Immature natural killer cell (primary cell): ENCODE data around the gene PLBD2. TPM values are rescaled to one million over a fixed set of nuclear protein-coding genes. Genes with fewer than 3 reads are reported as not detected.

Experiments
- DNase-seq, 3 donors: peaks; one replicate each; pipeline ENCODE4 v3.0.0; 2022; ENCODE audit warnings: mixed read lengths in 1 of 3
- H3K27ac Mint-ChIP-seq, 6 donors: one replicate each; pipeline ENCODE4 v1.8.0; 2020; ENCODE audit warnings: mixed read lengths in 6 of 6, mild to moderate bottlenecking in 5 of 6, inconsistent platforms in 4 of 6, moderate library complexity in 3 of 6
- H3K27me3 Mint-ChIP-seq, 3 donors: one replicate each; pipeline ENCODE4 v1.8.0; 2020 to 2021; ENCODE audit warnings: low read depth in 3 of 3, mild to moderate bottlenecking in 3 of 3, mixed read lengths in 3 of 3, moderate library complexity in 3 of 3, inconsistent platforms in 1 of 3
- H3K36me3 Mint-ChIP-seq, 3 donors: one replicate each; pipeline ENCODE4 v1.8.0; 2020; ENCODE audit warnings: mixed read lengths in 3 of 3, inconsistent platforms in 2 of 3, mild to moderate bottlenecking in 2 of 3
- H3K4me1 Mint-ChIP-seq, 2 donors: one replicate each; pipeline ENCODE4 v1.8.0; 2020; ENCODE audit warnings: inconsistent platforms in 2 of 2, mild to moderate bottlenecking in 2 of 2, mixed read lengths in 2 of 2, moderate library complexity in 1 of 2
- H3K4me3 Mint-ChIP-seq, 5 donors: one replicate each; pipeline ENCODE4 v1.8.0; 2020; ENCODE audit warnings: mild to moderate bottlenecking in 5 of 5, mixed read lengths in 5 of 5, inconsistent platforms in 3 of 5, moderate library complexity in 3 of 5
- H3K9me3 Mint-ChIP-seq, 6 donors: one replicate each; pipeline ENCODE4 v1.8.0; 2020; ENCODE audit warnings: mild to moderate bottlenecking in 6 of 6, mixed read lengths in 6 of 6, inconsistent platforms in 4 of 6, moderate library complexity in 3 of 6
- polyA plus RNA-seq, 3 donors: library from polyadenylated mRNA; unstranded; fragments of 300-500 nt; fragmentation: Illumina TruSeq; gene quantifications; one replicate each; pipeline ENCODE4 v1.2.3, GENCODE V29; 2021

The PLBD2 gene, protein sequence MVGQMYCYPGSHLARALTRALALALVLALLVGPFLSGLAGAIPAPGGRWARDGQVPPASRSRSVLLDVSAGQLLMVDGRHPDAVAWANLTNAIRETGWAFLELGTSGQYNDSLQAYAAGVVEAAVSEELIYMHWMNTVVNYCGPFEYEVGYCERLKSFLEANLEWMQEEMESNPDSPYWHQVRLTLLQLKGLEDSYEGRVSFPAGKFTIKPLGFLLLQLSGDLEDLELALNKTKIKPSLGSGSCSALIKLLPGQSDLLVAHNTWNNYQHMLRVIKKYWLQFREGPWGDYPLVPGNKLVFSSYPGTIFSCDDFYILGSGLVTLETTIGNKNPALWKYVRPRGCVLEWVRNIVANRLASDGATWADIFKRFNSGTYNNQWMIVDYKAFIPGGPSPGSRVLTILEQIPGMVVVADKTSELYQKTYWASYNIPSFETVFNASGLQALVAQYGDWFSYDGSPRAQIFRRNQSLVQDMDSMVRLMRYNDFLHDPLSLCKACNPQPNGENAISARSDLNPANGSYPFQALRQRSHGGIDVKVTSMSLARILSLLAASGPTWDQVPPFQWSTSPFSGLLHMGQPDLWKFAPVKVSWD
- 10 to 100 TPM in 1 of 3 donors, 1 to 10 TPM in 2; 4.8 to 10.1 (median 5.5) TPM for polyA plus RNA-seq

DNA sequence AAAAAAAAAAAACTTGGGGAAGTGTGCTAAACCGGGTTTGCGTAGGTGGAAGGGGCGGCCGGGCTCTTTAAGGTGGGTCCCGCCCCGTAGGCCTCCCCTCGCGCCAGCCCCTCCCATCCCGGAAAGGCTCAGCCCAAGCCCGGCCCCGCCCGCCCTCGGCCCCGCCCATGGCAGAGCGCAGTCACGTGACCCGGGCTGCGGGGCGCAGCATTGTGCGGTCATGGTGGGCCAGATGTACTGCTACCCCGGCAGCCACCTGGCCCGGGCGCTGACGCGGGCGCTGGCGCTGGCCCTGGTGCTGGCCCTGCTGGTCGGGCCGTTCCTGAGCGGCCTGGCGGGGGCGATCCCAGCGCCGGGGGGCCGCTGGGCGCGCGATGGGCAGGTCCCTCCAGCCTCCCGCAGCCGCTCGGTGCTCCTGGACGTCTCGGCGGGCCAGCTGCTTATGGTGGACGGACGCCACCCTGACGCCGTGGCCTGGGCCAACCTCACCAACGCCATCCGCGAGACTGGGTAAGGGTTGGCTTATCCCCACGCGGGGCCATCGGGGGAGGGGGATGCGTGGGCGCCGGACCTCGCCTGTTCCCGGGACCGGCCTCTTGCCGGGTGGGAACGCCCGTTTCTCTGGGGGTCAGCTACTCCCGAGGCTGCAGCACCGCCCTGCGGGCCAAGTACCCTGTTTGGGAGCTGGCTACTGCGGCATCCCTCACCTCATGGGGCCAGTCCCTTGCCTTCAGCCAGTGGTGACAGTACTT, at the start of gene PLBD2:
Gene PLBD2 (plus strand): TSS at position 207 of the 752 bp plus-strand sequence. CDS start 14 bp downstream, at position 221.
- H3K27ac Mint-ChIP-seq: peak within 1 kb of the TSS; percentile 78 to 92 (median 88)

DNA sequence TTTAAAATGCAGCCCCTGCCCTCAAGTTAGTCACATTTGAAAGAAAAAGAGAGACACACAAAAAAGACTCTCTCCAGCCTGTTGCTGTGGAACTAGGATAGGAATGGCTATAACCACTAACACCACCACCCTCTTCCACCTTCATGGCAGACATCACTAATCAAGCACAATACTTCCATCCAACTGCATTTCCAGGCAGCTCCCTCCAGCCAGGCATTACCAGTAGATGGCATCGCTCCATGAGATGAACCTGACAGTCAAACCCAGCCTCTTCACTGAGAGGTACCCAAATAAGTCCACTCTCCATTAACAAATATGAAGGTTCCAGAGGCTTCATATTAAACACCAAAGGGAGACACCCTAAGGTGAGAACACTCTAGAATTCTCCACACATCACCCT, 47.9 kb upstream of the PLBD2 start:
- Mint-ChIP-seq H3K27ac (peak overlapping the region in 2 of 6 donors; percentile 5 to 13), H3K4me1 (peaks cover 0 to 2% of the 10 kb centered on the region in 2 donors), H3K9me3 (no peaks in the 10 kb centered on the region), H3K4me3 (no peak overlapping the region), H3K36me3 (peaks cover 14 to 48% (median 21%) of the 10 kb centered on the region in 3 donors), H3K27me3 (peaks cover 0 to 4% (median 0%) of the 10 kb centered on the region in 3 donors)
- no peak for DNase-seq

More for the DNA sequence above, at the start of gene PLBD2:
- Mint-ChIP-seq H3K9me3 (no peaks in the 10 kb centered on the region), H3K27me3 (peaks cover 0 to 9% (median 6%) of the 10 kb centered on the region in 3 donors), H3K4me1 (peaks cover 9 to 17% of the 10 kb centered on the region in 2 donors), H3K4me3 (peak within 1 kb of the TSS; percentile 85 to 88 (median 88)), H3K36me3 (no peaks in the 10 kb centered on the region)
- DNase-seq: peak; percentile 90 to 92 (median 90)

DNA sequence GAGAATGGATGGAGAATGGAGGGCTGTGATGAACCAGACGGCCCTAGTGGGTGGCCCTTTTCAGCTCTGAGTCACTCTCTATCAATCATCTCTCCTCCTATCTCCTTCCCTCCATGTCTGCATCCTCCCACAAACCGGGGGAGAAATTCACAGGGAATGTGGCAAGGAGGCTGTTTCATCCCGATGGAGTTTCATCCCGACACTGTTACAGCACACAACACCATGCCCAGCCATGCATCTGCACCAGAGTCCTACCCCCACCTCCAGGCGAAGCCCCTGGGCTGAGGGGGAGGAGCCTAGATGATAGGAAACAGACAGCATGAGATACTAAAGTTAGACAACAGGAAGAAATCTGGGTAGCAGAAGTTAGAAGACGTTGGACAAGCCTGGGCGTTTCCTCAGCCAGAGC, 44.3 kb upstream of the PLBD2 start:
- no peak overlapping the region for H3K27ac Mint-ChIP-seq
- peaks cover 21 to 49% (median 23%) of the 10 kb centered on the region in 3 donors for H3K36me3 Mint-ChIP-seq
- H3K4me1 Mint-ChIP-seq: no peaks in the 10 kb centered on the region

DNA sequence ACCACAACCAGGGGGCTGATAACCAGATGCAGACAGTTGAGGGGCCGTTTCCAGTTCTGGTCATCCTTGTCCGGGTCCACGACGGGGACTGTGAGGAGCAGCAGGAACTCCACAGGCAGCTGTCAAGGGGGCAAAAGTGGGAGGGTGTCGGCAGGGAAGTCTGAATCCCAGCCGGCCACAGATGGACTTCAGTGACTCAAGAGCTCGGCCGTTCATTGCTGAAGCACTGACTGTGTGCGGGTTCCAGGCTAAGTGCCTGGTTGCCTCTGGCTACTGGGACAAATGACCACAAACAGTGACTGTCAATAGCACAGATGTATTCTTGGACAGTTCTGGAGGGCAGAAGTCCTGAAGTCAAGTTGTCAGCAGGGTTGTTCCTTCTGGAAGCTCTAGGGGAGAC, 43.0 kb upstream of the PLBD2 start:
- DNase-seq: no peak
- Mint-ChIP-seq H3K4me1 (no peaks in the 10 kb centered on the region), H3K36me3 (peaks cover 20 to 45% (median 26%) of the 10 kb centered on the region in 3 donors), H3K9me3 (no peaks in the 10 kb centered on the region), H3K27ac (no peak overlapping the region), H3K27me3 (peaks cover 0 to 4% (median 0%) of the 10 kb centered on the region in 3 donors), H3K4me3 (no peak overlapping the region)

More for the DNA sequence above, 44.3 kb upstream of the PLBD2 start:
- no peak for DNase-seq
- Mint-ChIP-seq H3K27me3 (peaks cover 0 to 4% (median 0%) of the 10 kb centered on the region in 3 donors), H3K4me3 (no peak overlapping the region), H3K9me3 (no peaks in the 10 kb centered on the region)

DNA sequence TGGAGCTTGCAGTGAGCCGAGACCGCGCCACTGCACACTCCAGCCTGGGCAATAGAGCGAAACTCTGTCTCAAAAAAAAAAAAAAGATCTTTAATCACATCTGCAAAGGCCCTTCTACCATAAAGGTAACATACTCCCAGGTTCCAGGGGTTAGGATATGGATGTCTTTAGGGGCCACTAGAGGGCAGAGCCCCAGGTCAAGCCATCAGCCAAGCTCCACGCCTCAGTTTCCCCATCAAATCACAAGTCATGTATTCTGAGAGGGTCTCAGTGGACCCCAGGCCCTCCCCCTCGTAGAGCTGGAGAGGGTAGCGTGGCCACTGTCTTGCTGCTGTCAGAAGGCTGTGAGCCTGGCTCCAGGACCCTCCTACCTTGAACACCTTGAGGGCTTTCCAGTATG, 42.2 kb upstream of the PLBD2 start:
- H3K36me3 Mint-ChIP-seq: peaks cover 15 to 39% (median 26%) of the 10 kb centered on the region in 3 donors
- H3K4me1 Mint-ChIP-seq: no peaks in the 10 kb centered on the region
- peaks cover 0 to 4% (median 0%) of the 10 kb centered on the region in 3 donors for H3K27me3 Mint-ChIP-seq
- no peak overlapping the region for H3K4me3 Mint-ChIP-seq
- DNase-seq: no peak
- H3K27ac Mint-ChIP-seq: no peak overlapping the region
- no peaks in the 10 kb centered on the region for H3K9me3 Mint-ChIP-seq

DNA sequence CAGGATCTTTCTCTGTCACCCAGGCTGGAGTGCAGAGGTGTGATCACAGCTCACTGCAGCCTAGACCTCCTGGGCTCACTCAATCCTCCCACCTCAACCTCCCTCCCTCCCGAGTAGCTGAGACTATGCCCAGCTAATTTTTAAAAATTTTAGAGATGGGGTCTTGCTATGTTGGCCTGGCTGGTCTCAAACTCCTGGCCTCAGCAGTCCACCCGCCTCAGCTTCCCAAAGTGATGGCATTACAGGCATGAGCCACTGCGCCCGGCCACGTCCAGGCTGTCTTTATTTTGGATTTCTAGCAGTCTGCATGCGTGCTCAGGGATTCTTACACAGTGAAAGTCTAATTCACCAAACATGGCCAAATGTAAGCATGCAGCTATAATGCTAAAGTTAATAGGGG, 41.3 kb upstream of the PLBD2 start:
- H3K36me3 Mint-ChIP-seq: peaks cover 16 to 40% (median 30%) of the 10 kb centered on the region in 3 donors

DNA sequence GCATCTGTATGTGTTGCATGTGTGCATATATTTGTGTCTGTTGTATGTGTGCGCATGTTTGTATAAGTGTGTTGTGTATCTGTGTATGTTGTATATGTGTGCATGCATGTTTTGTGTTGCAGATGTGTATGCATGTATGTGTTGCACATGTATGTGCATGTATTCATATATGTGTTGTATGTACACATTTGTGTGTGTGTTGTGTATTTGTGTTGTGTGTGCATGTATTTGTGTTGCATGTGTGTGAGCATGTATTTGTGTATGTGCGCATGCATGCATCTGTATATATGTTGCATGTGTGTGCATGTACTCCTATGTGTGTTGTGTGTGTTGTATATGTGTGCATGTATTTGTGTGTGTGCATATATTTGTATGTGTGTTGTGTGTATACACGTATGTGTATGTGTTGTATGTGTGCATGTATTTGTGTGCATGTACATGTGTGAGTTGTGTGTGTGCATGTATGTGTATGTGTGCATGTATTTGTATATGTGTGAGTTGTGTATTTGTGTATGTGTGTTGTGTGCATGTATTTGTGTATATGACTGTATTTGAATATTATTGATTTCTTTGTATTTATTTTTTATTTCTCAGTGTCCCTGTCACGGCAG, 40.2 kb upstream of the PLBD2 start:
- DNase-seq: no peak
- Mint-ChIP-seq H3K27me3 (peaks cover 0 to 4% (median 0%) of the 10 kb centered on the region in 3 donors), H3K9me3 (no peaks in the 10 kb centered on the region), H3K36me3 (peaks cover 21 to 43% (median 30%) of the 10 kb centered on the region in 3 donors), H3K27ac (peak overlapping the region in 3 of 6 donors; percentile 13 to 43 (median 16)), H3K4me3 (no peak overlapping the region), H3K4me1 (peaks cover 2 to 6% of the 10 kb centered on the region in 2 donors)

More for the DNA sequence above, 41.3 kb upstream of the PLBD2 start:
- H3K9me3 Mint-ChIP-seq: no peaks in the 10 kb centered on the region
- H3K27ac Mint-ChIP-seq: no peak overlapping the region
- no peak for DNase-seq
- H3K27me3 Mint-ChIP-seq: peaks cover 0 to 4% (median 0%) of the 10 kb centered on the region in 3 donors
- peaks cover 0 to under 1% of the 10 kb centered on the region in 2 donors for H3K4me1 Mint-ChIP-seq
- no peak overlapping the region for H3K4me3 Mint-ChIP-seq

DNA sequence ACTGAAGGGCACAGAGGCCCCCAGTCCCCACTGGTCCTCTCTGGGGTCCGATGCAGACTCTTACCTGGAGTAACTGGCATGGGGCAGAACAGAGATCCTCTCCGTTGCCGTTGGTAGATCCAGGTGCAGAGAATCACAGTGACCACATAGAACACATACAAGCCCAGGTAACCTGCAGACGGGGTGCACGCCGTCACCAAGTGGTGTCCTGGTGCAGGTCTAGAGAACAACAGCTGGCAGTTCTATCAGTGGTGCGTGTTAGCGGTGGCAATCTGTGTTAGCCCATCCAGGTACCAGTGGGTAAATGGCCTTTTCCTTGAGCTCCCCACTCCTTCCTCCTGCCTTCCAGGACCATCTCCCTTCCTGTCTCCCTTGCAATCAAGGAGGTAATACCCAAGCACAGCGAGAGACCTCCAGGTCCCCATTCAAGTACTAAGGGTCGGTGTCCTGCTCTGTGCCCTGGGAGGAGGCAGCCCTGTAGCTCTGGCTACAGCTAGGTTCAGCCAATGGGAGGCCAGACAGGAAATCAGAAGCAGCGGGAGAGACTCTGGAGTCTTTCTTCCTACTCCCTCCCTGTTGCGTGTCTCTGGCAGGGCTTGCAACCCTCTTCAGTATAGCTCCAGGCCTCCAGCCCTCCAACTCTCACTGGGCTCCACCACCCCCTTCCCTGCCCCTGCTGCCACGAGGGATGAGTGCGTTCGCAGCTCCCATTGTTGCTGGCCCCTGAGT, 39.3 kb upstream of the PLBD2 start:
- H3K9me3 Mint-ChIP-seq: no peaks in the 10 kb centered on the region
- no peak overlapping the region for H3K4me3 Mint-ChIP-seq
- H3K27me3 Mint-ChIP-seq: peaks cover 0 to 2% (median 0%) of the 10 kb centered on the region in 3 donors
- peaks cover 2 to 6% of the 10 kb centered on the region in 2 donors for H3K4me1 Mint-ChIP-seq
- H3K36me3 Mint-ChIP-seq: peaks cover 21 to 38% (median 29%) of the 10 kb centered on the region in 3 donors
- H3K27ac Mint-ChIP-seq: peak overlapping the region in 1 of 6 donors; percentile 13
- no peak for DNase-seq

DNA sequence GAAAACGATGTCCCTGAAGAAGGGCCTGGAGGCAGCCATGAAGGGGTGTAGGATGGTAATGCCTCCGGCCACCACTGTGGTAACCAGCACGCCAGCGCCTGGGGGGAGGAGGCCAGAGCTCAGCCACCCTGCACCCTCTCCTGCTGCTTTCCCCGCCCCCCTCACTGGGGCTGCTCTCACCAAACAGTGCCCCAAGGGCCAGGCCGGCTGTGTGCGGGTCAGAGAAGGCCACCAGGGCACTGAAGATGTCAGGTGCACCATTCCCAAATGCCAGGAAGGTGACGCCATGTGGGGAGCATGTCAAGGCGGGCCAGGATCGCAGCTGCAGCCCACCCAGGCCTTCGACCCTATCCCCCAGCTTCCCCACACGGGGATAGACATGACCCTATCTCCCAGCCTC, 38.0 kb upstream of the PLBD2 start:
- H3K4me1 Mint-ChIP-seq: peaks cover 2 to 12% of the 10 kb centered on the region in 2 donors
- H3K4me3 Mint-ChIP-seq: no peak overlapping the region

DNA sequence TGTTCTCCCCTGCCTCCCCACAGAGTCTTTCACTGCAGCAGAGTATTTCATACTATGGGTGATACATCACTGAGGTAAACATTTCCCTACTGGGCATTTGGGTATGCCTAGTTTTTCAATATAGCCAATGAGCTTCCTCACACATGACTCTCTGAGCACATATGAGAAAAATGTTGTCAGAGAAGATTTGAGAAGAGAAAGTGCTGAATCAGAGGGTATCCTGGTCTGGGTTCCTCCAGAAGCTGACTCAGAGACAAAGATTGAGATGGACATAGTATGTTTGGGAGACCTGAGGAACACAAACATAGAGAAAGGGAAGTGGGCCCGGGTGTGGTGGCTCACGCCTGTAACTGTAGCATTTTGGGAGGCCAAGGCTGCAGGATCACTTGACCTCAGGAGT, 36.0 kb upstream of the PLBD2 start:
- peaks cover 20 to 29% (median 22%) of the 10 kb centered on the region in 3 donors for H3K36me3 Mint-ChIP-seq
- no peak for DNase-seq
- H3K9me3 Mint-ChIP-seq: no peaks in the 10 kb centered on the region
- H3K27me3 Mint-ChIP-seq: no peaks in the 10 kb centered on the region
- peak overlapping the region in 3 of 6 donors; percentile 13 to 22 (median 17) for H3K27ac Mint-ChIP-seq
- peaks cover 2 to 12% of the 10 kb centered on the region in 2 donors for H3K4me1 Mint-ChIP-seq
- H3K4me3 Mint-ChIP-seq: no peak overlapping the region

More for the DNA sequence above, 38.0 kb upstream of the PLBD2 start:
- DNase-seq: no peak
- peaks cover 21 to 31% (median 22%) of the 10 kb centered on the region in 3 donors for H3K36me3 Mint-ChIP-seq
- H3K9me3 Mint-ChIP-seq: no peaks in the 10 kb centered on the region
- H3K27me3 Mint-ChIP-seq: peaks cover 0 to 1% (median 0%) of the 10 kb centered on the region in 3 donors
- H3K27ac Mint-ChIP-seq: no peak overlapping the region

DNA sequence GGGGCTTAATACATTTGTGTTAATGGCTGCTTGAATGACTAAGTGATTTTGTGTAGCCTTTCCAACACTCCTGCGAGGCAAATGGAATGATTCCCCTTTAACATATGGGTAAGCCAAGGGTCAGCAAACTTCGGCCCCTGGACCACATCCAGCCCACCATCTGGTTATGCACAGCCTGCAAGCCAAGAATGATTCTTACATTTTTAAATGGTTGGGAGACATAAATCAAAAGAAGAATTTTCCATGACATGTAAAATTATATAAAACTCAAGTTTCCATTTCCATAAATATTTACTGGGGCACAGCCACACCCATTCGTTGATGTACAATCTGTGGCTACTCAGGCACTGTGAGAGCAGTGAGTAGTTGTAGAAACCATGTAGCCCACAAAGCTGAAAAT, 32.5 kb upstream of the PLBD2 start:
- peaks cover 4 to 25% (median 14%) of the 10 kb centered on the region in 3 donors for H3K36me3 Mint-ChIP-seq
- DNase-seq: no peak

DNA sequence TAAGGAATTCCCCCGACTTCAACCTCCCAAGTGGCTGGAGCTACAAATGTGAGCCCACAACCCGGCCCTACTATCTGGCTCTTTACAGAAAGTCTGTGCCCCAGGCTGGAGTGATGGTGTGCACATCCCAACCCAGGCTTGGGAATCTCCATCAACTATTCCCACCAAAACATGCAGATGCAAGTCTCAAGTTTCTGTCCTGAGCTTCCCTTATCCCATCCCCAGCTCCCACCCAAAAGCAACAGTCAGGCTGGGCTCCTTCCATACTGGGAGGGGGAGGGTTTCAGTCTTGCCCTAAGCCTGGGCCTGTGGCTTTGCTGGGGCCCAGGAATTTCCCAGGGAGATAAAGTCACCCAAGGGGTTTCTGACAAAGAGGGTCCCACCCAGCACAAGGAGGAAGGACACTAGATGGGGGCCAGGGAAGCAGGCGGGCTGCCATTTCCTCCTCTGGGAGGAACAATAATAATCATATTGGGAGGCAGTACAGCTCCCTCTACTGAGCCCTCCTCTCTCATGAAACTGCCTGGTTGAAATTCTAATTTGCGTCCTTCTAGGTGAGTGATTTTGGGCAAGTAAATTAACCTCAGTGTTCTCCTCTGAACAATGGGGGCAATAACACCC, 31.5 kb upstream of the PLBD2 start:
- peaks cover 0 to 3% (median 0%) of the 10 kb centered on the region in 3 donors for H3K27me3 Mint-ChIP-seq
- DNase-seq: no peak
- H3K27ac Mint-ChIP-seq: no peak overlapping the region
- H3K9me3 Mint-ChIP-seq: no peaks in the 10 kb centered on the region
- H3K4me3 Mint-ChIP-seq: no peak overlapping the region
- H3K4me1 Mint-ChIP-seq: peaks cover 3 to 12% of the 10 kb centered on the region in 2 donors
- H3K36me3 Mint-ChIP-seq: peaks cover 4 to 28% (median 19%) of the 10 kb centered on the region in 3 donors

More for the DNA sequence above, 32.5 kb upstream of the PLBD2 start:
- Mint-ChIP-seq H3K9me3 (no peaks in the 10 kb centered on the region), H3K4me3 (no peak overlapping the region), H3K27me3 (peaks cover 0 to 3% (median 0%) of the 10 kb centered on the region in 3 donors), H3K4me1 (peaks cover 2 to 12% of the 10 kb centered on the region in 2 donors), H3K27ac (no peak overlapping the region)
